ENCODE data around the gene RIC3.

RIC3 gene

DNA sequence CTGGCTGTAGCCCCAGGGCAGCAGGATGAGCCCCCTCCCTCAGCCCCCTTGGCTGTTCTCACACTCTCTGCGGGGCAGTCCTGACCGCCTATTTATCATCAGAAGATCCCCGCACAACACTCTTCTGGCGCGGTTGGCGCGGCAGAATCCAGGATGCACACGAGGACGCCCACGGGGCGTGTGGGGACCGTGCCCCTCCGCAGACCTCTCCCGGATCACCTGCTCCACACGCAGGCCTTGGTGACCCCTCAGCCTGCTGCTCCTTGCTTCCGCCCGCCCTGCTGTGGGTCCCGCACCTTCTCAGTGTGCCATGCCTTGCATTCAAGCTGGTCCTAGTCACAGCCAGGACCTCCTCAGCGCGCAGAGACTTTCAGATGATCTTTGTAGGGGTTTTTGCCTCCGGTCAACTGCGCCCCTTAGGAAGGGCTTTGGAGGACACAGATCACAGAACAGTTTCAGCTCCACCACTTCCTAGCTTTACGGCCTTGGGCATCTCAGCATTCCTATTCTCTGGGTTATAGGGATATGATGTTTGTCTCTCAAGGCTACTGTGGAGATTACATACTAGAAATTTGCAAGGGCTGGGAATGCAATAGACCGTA lies 88.7 kb downstream of the RIC3 start:
- intact Hi-C loops (cut with DNase I) = no loop called here

GRCh38 chr11:8079111-8079675 lies 89.6 kb downstream of the RIC3 start:
- no peak for DNase-seq

More for the DNA sequence above, 88.7 kb downstream of the RIC3 start:
- DNase-seq = no peak

DNA sequence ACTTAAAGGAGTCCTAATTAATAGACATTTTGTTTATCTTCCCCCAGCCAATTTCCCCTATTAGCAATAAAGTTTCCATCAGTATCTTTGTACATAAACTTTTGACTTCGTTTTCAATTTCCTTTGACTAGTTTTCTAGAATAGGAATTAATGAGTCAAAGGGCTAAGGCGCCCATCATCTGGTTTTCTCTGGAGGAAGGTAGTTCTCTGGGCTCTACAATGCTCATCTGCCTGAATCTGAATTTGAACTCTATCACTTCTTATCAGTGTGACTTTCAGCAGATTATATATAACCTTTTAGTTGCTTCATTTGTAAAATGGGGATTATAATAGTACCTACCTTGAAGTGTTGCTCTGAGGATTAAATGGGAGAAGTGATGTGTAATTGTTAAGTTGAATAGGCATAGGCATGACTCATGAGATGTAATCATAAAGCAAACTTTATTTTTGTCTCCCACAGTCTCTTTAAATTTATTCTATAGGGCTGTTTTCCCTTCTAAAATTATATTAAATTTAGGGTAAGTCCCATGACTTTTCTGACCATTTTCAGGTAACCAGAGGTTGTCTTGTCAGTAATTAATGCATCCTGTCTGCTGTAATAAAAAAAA lies 93.6 kb downstream of the RIC3 start:
- DNase-seq = no peak
- intact Hi-C loops (cut with DNase I) = no loop called here

More at GRCh38 chr11:8079111-8079675, 89.6 kb downstream of the RIC3 start:
- intact Hi-C loops (cut with DNase I) = no loop called here

- intact Hi-C loops (cut with DNase I) = no loop called here
Observed at GRCh38 chr11:8071616-8072581, 96.9 kb downstream of the RIC3 start.

DNA sequence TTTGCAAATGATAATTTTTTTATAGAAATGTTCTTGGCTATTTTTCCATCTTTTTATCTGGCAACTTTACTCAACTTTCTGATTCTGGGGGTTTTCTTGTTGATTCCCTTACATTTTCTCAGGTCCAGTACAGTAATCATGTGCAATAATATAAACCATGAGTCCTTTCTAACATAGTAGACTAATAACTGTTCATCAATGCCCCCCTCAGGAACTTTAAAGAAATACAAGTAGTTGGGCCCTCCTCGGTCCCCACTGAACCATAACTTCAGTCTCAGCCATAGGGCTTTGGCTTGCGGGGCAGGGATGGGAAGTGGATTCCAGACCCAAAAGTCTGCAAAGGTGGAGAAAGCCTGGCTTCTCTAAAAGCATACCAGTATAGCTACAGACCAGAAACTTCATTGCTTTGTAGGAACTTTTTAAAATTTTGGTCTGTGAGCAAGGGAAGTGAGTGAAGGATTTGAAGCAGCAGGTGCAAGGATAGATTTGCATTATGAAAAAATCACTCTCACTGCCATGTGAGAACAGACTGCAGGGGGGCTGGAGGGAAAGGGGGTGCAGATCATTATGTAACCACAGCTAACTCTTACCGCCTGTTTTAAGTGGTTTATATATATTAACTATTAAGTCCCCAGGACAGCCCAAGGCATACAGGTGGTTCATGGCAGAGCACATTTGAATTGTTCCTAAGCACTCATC lies 98.3 kb downstream of the RIC3 start:
- intact Hi-C loops (cut with DNase I) = no loop called here
- DNase-seq = peak in 2 of 42 donors; percentile 28 to 45

More at GRCh38 chr11:8071616-8072581, 96.9 kb downstream of the RIC3 start:
- DNase-seq = peak in 5 of 42 donors; percentile 6 to 36 (median 26)

- DNase-seq = peak in 1 of 42 donors; percentile 34
- intact Hi-C loops (cut with DNase I) = no loop called here
Observed at GRCh38 chr11:8069771-8070170, 99.1 kb downstream of the RIC3 start.

- peak in 1 of 42 donors; percentile 42 for DNase-seq
- intact Hi-C loops (cut with DNase I) = no loop called here
Observed at GRCh38 chr11:8068605-8069221, 100.1 kb downstream of the RIC3 start.

- intact Hi-C loops (cut with DNase I) = no loop called here
- peak in 1 of 42 donors; percentile 27 for DNase-seq
Observed at GRCh38 chr11:8067929-8068575, 100.8 kb downstream of the RIC3 start.

GRCh38 chr11:8067567-8067928 lies 101.3 kb downstream of the RIC3 start:
- peak in 1 of 42 donors; percentile 16 for DNase-seq
- intact Hi-C loops (cut with DNase I) = no loop called here

GRCh38 chr11:8066911-8067455 lies 101.8 kb downstream of the RIC3 start:
- DNase-seq = peak in 2 of 42 donors; percentile 30 to 31
- intact Hi-C loops (cut with DNase I) = no loop called here

DNA sequence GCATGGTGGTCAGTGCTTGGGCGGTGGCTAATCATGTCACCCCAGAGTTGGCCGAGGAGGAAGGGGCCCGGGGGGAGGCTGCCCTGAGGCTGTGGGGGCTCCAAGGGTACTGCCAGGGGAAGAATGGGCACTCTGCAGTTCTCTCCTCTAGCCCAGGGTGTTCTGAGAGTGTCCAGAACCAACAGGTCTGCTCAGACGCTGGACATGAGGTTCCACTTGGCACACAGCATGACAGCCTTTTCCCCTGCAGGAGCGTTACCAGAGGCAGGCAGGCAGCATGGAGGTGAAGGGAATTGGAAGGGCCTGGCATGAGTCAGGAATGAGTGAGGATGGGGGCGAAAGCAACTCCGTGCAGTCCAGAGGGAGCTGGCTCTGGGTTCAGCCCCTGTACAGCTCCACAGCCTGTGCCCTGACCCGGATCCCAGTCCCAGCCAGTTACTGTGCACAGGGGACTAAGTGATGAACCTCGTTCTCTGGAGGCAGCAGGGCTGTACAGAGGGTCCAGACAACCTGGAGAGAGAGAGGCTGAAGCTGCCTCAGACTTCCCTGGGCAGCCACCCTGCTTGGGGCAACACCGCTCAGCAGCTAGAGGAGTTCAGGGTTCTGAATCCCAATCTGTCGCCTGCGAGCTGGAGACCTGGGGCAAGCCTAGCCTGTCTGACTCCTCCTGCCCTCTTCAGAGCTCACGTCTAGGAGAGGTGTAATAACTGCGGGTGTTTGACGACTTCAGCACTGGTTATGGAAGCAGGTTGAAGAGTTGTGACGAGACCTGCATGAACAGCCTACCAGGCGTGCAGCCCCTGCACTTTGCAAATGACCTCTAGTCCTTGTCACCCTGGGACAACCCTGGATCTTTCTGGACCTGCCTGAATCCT lies 102.6 kb downstream of the RIC3 start:
- peak in 1 of 42 donors; percentile 39 for DNase-seq
- intact Hi-C loops (cut with DNase I) = no loop called here

GRCh38 chr11:8065031-8065430 lies 103.8 kb downstream of the RIC3 start:
- intact Hi-C loops (cut with DNase I) = no loop called here
- DNase-seq = peak in 1 of 42 donors; percentile 23

DNA sequence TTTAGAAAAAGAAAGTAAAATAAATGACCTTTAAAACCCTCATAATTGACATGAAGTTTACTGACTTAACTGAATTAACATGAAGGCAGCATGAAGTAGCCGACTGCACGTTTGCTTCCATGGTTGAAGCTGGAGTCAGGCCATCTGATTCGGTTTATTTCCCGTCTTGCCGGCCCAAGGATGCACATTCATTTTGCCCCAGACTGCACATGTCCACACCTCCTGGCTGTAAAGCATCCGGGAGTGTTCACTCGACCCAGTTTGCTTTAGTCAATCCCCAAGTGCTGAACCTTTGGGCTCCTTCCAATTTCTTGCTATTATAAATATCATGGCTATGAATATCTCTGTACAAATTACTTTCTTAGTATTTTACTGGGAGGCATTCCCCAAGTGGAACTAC lies 105.5 kb downstream of the RIC3 start:
- intact Hi-C loops (cut with DNase I) = no loop called here
- peak in 1 of 42 donors; percentile 39 for DNase-seq

- peak in 1 of 42 donors; percentile 23 for DNase-seq
- intact Hi-C loops (cut with DNase I) = no loop called here
Observed at GRCh38 chr11:8062781-8063257, 106.0 kb downstream of the RIC3 start.

GRCh38 chr11:8061555-8062428 lies 107.0 kb downstream of the RIC3 start:
- intact Hi-C loops (cut with DNase I) = no loop called here
- DNase-seq = peak in 1 of 42 donors; percentile 23

Data from head of caudate nucleus (tissue), 42 donors.